IPS DF 4.7 (cell line): ENCODE data around the gene TPO.

ENCODE experiments used
- DNase-seq: peaks from one replicate; pipeline ENCODE4 v3.0.0-alpha.2; 2013; ENCODE audit warnings: low spot score; ENCODE audit errors: extremely low read depth

The TPO gene

DNA sequence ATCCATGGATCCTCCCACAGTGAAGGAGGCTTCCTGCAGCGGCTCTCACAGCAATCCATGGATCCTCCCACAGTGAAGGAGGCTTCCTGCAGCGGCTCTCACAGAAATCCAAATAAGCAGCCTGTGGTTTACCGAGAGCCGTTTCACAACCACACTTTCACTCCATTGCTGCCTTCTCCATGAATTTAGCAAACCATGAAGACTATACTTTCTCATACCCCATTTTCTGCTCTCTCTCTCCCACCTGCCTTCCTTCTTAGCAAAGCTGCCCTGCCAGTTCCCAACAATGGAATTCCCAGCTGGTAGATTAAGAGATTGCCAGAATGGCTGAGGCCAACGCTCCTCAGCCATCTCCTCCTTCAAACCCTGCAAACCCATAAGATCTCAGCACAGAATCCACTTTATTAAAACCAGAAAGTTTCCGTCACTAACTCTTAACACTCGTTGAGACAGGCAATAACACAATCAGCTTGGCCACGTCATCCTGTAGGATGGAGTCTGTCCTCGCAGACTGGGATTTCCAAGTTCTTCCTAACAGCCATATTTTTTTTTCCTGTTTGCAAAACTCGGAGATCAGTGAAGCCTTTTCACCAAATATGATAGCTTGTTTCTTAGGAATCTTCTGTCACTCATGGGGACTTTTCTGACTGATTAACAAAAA, 168.8 kb downstream of the TPO start:
- no peak for DNase-seq

DNA sequence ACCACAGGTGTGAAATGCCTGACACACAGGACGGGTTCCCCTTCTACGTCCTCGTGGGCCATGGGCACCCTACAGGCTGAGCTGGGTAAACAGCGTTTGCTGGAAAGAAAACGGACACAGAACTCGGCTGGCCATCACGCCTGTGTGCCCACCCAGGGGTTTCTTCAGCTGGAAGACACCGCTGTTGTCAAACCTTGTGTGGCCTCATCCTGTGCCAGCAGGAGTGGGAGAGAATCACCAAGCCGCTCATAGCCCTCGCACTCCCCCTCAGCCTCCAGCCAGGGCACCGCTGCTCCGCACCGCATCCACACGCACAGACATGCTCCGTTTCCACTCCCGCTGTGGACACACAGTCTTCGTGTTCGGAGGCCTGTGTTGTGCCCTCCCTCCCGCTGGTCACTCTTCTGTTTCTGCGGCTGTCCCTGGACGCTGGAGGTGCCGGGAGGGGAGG, 169.7 kb downstream of the TPO start:
- DNase-seq: no peak

DNA sequence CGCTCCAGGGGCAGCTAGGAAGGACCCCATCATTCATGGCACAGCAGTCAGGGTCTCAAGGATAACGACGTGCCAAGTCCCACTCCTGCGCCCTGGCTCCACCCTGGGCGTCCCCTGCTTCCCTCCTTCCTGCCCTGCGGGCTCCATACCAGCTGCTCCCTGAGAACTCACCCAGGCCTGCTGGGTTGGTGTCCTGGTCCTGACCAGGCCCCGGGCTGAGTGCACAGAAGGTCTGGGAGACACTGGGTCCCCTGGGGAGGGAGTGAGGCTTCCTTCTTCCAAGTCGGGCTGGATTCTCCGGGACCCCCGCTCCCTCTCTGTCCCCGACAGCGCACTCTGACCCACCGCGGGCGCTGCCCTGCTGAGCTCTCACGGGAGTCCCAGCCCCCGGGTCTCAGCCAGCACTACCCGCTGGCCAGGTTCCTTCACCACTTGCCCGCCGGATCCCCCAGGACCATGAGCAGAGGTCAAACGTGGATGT, 170.8 kb downstream of the TPO start:
- no peak for DNase-seq

DNA sequence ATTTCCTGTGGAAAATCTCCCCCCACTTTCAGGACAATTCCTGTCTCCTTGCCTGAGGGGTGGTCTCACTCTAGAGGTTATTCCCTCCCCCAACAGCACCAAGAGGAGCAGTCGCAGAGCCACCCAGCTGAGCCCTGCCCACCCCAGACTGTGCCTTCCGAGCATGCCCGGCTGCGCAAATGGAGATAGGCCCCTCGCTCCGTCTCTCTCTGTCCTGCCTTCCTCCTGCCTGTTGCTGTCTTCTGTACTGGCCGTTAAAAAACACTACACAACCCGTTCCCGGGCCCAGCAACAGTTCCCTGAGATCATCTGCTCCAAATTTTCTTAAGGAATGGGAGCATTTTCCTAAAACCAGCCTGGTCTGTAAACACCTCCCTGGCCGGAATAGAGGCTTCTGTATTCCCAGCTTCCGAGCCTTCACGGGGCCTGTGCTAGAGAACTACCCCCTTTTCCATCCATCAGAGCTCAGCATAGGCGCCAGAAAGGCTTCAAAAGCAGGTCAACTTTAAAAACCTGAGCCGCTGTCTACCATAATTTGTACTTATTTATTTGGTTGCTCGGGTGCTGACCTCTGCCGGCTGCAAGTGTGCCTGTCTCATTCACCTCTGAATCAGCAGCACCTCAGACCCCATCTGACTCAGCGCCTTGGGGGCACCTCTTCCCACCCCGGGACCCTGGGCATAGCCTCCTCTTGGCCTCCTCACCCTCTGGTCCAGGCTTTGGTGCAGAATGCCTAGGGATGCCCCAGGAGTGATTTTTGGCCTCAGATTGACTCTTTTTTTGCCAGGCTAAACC, 171.6 kb downstream of the TPO start:
- DNase-seq: no peak

DNA sequence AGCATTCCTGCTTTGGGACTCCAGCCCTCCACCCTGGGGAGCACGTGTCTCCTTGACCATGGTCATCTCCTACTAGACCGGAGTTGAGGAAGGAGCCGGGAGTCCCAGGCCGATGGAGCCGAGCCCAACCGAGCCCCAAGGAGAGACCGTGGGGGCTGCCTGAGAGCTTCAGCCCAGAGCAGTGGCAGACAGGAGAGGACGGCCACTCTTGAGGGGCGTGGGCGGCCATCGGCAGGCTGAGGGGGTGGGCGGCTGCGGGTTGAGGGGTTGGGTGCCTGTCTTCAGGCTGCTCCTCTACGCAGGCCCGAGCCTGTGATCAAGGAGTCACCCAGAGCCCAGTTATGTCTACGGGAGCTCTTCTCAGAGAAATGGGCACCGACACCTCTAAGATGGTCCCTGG, 172.4 kb downstream of the TPO start:
- no peak for DNase-seq

DNA sequence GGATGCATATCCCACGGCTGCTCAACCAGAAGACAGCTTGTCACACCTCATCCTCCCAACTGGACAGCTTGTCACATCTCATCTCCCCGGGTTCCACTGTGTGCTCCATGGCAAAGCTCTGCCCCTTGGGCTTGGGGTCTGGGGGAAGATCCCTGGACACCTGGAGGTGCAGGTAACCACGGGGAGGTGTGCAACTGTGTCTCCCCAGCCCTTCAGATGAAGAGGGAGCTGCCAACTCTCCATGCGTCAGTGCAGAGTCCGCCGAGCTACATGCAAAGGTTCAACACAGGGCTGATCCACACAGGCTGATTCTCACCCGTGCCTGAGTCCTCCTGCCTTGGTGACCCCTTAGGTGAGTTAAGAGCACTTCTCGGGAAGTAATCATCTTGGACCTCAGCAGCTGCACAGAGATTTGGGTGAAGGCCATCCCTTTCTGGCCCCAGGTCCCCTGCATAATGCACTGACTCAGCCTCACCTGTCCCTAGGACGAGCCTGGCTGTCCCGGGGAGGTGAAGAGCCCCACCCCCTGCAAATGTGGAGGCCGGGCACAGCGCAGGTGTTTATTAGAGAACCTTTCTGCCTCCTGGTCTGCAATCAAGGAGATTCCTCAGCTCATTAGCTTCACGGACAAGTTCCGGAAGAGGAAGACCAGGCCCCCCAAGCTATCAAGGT, 173.1 kb downstream of the TPO start:
- no peak for DNase-seq

DNA sequence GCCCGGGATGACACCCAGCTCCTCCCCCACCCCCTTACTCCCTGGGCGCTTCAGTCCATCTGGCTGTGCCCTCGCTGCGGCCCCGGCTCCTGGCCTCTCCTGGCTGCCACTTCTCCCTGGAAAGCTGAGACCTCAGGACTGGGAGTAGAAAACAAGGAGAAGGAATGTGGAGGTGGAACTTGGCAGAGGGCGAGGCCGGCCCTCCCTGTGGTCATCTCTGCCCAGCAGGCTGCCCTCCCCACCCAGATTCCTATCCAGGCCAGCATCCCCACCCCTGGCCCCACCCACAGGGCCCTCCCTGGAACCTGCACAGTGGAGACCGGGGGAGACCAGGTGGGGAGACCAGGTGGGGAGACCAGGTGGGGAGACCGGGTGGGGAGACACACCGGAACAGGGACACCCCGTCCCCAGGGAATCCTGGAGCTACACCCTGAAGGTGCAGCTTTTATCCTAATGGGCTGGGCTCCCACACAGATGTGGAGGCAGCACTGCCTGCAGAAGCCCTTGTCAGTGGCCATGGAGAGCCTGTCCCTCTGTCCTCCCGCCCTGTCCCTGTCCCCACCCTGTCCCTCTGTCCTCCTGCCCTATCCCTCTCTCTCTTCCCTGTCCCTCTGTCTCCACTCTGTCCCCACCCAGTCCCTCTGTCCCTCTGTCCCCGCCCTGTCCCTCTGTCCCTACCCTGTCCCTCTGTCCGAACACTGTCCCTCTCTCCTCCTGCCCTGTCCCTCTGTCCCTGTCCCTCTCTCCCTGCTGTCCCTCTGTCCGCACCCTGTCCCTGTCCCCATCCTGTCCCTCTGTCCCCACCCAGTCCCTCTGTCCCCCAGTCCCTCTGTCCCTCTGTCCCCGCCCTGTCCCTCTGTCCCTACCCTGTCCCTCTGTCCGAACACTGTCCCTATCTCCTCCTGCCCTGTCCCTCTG, 173.9 kb downstream of the TPO start:
- no peak for DNase-seq

DNA sequence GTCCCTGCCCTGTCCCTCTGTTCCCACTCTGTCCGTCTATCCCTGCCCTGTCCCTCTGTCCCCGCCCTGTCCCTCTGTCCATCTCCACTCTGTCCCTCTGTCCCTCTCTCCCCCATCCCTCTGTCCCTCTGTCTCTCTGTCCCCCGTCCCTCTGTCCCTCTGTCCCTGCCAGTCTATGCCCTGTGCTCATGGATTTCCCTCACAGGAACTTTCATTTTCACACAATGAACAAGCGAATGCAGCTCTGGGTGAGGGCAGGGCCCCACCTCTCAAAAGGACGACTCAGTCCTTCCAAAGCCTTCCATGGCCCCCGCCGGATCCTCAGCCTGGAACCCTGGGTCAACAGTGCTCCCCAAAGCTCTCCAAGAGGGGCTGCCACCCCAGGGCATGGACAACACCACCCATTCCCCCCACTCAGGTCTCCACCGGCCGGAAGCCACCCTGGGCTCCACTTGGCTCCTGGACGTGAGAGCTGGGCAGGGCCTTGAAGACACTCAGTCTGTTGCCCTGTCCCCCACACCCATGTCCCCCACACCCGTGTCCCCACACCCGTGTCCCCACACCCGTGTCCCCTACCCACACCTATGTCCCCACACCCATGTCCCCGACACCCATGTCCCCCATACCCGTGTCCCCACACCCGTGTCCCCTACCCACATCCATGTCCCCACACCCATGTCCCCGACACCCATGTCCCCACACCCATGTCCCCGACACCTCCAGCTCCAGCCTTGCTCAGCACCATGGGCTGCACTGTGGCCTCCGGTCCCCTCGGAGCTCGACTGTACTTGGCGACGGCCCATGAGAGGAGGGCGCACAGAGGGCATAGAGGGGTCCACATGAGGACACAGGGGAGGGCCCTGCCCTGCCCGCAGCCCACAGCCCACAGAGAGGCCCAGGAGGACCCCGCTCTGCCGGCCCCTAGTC, 175.1 kb downstream of the TPO start:
- DNase-seq: no peak

DNA sequence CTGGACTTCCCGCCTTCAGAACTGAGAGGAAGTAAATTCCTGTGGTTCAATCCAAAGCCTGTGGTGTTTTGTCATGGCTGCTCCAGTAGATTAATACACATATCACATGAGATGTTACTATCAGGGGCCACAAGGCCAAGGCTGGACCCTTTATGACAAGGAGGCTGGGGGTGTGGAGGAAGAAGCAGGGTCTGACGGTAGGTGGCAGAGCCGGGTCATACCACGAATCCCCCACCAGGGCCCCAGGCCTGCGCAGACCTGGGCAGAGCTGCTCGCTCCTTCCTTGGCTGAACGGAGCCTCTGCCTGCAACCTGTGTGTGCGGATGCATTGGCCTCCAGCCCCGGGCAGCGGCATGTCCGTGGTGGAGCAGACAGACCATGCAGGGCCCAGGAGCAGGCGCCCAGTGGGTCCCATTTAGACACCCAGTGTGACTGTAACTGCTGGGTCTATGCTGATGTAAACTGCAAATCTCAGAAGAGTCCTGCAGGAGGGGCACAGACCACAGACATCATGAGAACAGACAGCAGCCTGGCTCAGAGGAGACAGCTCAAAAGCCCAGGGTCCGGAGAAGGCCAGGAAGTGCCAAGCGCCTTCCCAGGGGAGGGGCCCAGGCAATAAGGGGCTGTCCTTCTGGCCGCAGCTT, 175.8 kb downstream of the TPO start:
- DNase-seq: no peak

DNA sequence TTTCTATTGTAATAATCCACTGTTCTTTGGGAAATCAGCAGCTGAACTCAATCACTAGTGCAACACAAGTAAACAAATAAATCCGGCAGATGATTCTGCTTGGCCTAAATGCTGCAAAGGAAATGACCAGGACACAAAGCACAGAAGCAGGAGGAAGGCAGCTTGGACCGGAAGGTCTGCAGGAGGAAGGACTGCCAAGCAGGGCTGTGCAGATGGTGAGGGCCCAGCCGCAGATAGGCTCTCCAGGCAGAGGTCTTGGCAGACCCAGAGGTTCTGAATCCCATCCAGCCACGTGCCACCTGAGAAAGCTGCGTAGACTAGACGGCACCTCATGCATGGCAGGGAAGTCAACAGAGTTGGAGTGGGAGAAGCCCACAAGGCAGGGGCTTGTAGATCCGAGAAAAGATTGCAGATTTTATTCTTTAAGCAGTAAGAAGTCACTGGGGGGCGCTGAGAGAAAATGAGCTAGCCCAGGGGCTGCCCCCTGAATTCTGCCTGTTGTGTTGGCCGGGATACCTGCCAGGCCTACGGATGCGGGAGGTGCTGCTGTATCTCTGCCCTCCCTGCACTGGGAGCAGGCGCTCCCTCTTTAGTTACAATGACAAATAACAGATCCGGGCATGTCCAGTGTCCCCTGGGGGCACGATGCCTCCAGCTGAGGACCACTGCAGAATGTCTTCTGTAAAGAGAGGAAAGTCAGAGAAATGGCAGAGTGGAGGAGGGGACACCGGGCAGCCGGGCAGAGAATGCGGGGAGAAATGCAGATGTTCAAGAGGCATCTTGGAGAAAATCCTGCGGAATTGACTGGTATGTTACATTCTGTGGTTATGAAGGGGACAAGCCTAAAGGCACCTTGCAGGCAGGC, 177.6 kb downstream of the TPO start:
- DNase-seq: no peak

DNA sequence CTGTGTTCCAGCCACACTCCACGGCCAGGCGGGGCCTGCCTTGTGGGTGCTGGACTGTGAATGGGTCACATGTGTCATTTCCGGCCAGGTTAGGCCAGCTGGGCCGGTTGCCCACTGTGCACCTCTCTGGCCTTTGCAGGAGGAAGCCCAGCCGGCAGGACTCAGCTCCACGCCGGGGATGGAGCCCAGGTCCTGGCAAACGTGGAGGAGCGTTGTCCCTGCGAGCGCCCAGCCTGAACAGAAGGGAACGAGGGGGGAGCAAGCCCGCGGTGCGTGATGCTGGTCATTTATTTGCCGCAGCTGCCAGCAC, 178.2 kb downstream of the TPO start:
- DNase-seq: no peak
